HG03025 (cell line): ENCODE results near the gene MLST8.
"Not testable (repeated sequence)": the region's sequence is repeated elsewhere in the genome, so short reads cannot be mapped to it uniquely, and the experiment has no call there.

Experiments
- ATAC-seq: cut with Tn5 transposase; IDR thresholded peaks from one replicate; pipeline ENCODE4 v1.9.1; 2021; ENCODE audit warnings: mild to moderate bottlenecking, moderate library complexity; ENCODE audit not compliant: unreplicated experiment, low FRiP score

Gene MLST8

GRCh38 chr16:2189252-2189893 is 15.9 kb upstream of the MLST8 start:
- ATAC-seq = no peak

- ATAC-seq = no peak
These were observed 15.1 kb upstream of the MLST8 start for GRCh38 chr16:2190002-2190658.

GRCh38 chr16:2190659-2191445 is 14.4 kb upstream of the MLST8 start:
- no peak for ATAC-seq

GRCh38 chr16:2191446-2191706 is 13.9 kb upstream of the MLST8 start:
- no peak for ATAC-seq

GRCh38 chr16:2194166-2194834 is 11.0 kb upstream of the MLST8 start:
- no peak for ATAC-seq

- no peak for ATAC-seq
These were observed 10.4 kb upstream of the MLST8 start for GRCh38 chr16:2194852-2195321.

GRCh38 chr16:2195322-2196161 is 9.7 kb upstream of the MLST8 start:
- ATAC-seq = no peak

- ATAC-seq = no peak
These were observed 8.9 kb upstream of the MLST8 start, which contains the start of gene CASKIN1 for GRCh38 chr16:2196162-2196980. Gene CASKIN1, minus strand, starts transcription at chr16:2196605. Its CDS starts 173 bp downstream, at chr16:2196432.

GRCh38 chr16:2196981-2197511 is 8.2 kb upstream of the MLST8 start:
- no peak for ATAC-seq

- no peak for ATAC-seq
These were observed 7.5 kb upstream of the MLST8 start for GRCh38 chr16:2197765-2198164.

- no peak for ATAC-seq
These were observed 7.0 kb upstream of the MLST8 start for GRCh38 chr16:2198283-2198682.

GRCh38 chr16:2199095-2199494 is 6.2 kb upstream of the MLST8 start:
- no peak for ATAC-seq

GRCh38 chr16:2199621-2200139 is 5.6 kb upstream of the MLST8 start:
- ATAC-seq = no peak

GRCh38 chr16:2200313-2200712 is 4.9 kb upstream of the MLST8 start:
- ATAC-seq = no peak

GRCh38 chr16:2203119-2203688 is 2.0 kb upstream of the MLST8 start:
- not testable (repeated sequence) for ATAC-seq

GRCh38 chr16:2204416-2205103 is 694 bp upstream of the MLST8 start:
- no peak for ATAC-seq

- no peak for ATAC-seq
These were observed 686 bp downstream of the MLST8 start for GRCh38 chr16:2205967-2206313.

GRCh38 chr16:2206420-2206779 is 1.1 kb downstream of the MLST8 start:
- no peak for ATAC-seq
